Measurements from ENCODE around the gene KMT2A.

DNA sequence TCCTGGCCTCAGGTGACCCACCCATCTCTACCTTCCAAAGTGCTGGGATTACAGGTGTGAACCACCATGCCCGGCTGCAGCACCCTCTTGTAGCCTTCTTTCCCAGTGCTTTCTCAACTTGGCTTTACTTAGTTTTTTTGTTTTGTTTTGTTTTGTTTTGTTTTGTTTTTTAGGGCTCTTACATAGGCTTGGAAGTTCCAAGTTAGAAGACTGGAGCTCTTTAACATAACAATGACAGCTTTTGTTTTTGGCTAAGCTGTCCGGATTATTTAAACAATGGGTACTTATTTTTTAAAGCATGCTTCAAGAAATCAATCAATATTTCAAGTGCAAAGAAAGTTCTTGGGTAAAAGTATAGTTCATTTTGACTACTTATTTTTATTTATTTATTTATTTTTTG lies 25.9 kb downstream of the KMT2A start:
- TF ChIP-seq POLR2AphosphoS5 (IDR thresholded peaks at IDR 0.05): no peak
- TF ChIP-seq POLR2A (IDR thresholded peaks at IDR 0.05): no peak
- TF ChIP-seq, protein P1, sequence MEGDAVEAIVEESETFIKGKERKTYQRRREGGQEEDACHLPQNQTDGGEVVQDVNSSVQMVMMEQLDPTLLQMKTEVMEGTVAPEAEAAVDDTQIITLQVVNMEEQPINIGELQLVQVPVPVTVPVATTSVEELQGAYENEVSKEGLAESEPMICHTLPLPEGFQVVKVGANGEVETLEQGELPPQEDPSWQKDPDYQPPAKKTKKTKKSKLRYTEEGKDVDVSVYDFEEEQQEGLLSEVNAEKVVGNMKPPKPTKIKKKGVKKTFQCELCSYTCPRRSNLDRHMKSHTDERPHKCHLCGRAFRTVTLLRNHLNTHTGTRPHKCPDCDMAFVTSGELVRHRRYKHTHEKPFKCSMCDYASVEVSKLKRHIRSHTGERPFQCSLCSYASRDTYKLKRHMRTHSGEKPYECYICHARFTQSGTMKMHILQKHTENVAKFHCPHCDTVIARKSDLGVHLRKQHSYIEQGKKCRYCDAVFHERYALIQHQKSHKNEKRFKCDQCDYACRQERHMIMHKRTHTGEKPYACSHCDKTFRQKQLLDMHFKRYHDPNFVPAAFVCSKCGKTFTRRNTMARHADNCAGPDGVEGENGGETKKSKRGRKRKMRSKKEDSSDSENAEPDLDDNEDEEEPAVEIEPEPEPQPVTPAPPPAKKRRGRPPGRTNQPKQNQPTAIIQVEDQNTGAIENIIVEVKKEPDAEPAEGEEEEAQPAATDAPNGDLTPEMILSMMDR (IDR thresholded peaks at IDR 0.05): no peak

All from sigmoid colon (tissue), 4 donors.